Activated B cell treated with CpG ODN at 0.5 μM for 24 hours (primary cell): ENCODE results near the gene PTPN4. TPM values are rescaled to one million over a fixed set of nuclear protein-coding genes. Genes with fewer than 3 reads are reported as not detected.

Experiments used
- ATAC-seq: fragments of 200-7000 bp; cut with Tn5 transposase; one replicate; pipeline ENCODE4 v1.10.0; 2021; ENCODE audit warnings: low read depth, mild to moderate bottlenecking, moderate library complexity
- CTCF ChIA-PET: fragments of 350-600 bp; sonication (Branson Sonifier 250); formaldehyde crosslinking; loops from one replicate; lab custom pipeline; 2021; ENCODE audit warnings: antibody characterized with exemption; lab: Charles Lee
- POLR2A ChIA-PET: fragments of 350-600 bp; sonication (Branson Sonifier 250); formaldehyde crosslinking; loops from one replicate; lab custom pipeline; 2021; ENCODE audit warnings: antibody characterized with exemption; lab: Charles Lee
- DNase-seq: peaks from one replicate; pipeline ENCODE4 v3.0.0; 2022
- H3K27ac Mint-ChIP-seq: one replicate; pipeline ENCODE4 v1.8.0; 2020; ENCODE audit warnings: mixed read lengths
- H3K27me3 Mint-ChIP-seq: one replicate; pipeline ENCODE4 v1.8.0; 2021; ENCODE audit warnings: mixed read lengths
- H3K36me3 Mint-ChIP-seq: one replicate; pipeline ENCODE4 v1.8.0; 2021; ENCODE audit warnings: low read depth, mixed read lengths
- H3K4me1 Mint-ChIP-seq: one replicate; pipeline ENCODE4 v1.8.0; 2021; ENCODE audit warnings: mixed read lengths
- H3K4me3 Mint-ChIP-seq: one replicate; pipeline ENCODE4 v1.8.0; 2020; ENCODE audit warnings: mild to moderate bottlenecking, mixed read lengths
- H3K9me3 Mint-ChIP-seq: one replicate; pipeline ENCODE4 v1.8.0; 2020; ENCODE audit warnings: mixed read lengths
- intact Hi-C: fragments of 100-400 bp; cut with micrococcal nuclease; formaldehyde crosslinking; loops from one replicate; pipeline ENCODE4 v1.15.1; 2024
- total RNA-seq: library from RNA; stranded (reverse); gene quantifications from 2 replicates; pipeline ENCODE4 v1.2.3, GENCODE V29; 2022
- TF ChIP-seq, protein P1 (sequence below): fragments of 200-600 bp; IDR thresholded peaks from one replicate; pipeline ENCODE4 v1.8.0; 2022; ENCODE audit warnings: antibody characterized with exemption, mild to moderate bottlenecking

PTPN4 gene
- total RNA-seq, 1 donor from 2014 or later, result 41.2 TPM

DNA sequence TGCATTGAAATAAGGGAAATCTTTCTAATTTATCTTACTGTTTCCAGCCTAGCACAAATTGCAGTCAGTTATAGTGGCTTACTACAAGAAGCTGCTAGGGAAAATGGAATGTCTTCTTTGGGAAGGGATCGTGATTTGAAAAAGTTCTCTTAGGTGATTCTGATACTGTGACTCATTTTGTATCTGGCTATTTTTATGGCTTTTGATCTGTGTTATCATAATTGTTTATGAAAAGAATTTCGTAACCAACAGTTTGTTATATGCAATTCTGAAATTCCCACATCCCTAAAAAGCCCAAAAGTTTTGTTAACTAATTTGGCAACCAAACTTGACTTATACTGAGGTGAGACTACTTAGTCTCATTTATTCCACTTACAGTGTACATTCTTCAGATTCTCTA lies 12.4 kb downstream of the PTPN4 start:
- POLR2A ChIA-PET, result no interaction called here
- H3K4me3 Mint-ChIP-seq, result no peak overlapping the region
- peaks cover 9% of the 10 kb centered on the region for H3K36me3 Mint-ChIP-seq

DNA sequence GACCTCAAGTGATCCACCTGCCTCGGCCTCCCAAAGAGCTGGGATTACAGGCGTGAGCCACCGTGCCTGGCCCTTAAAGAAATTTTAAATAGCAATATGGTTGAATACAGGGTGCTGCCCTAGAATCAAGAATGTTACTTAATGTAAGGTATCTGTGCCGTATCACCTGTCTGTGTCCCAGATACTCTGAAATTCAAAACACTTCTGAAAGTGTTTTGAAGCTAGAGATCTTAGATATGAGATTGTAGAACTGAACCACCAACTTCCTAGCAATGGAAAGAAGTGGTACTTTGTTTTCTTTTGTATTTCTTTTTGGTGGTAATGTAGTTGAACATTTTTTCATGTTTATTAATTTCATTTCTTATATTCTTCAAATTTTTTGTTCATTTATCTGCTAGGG lies 13.0 kb downstream of the PTPN4 start:
- ChIA-PET POLR2A (no interaction called here), CTCF (no interaction called here)
- Mint-ChIP-seq H3K4me1 (peaks cover 16% of the 10 kb centered on the region), H3K9me3 (no peaks in the 10 kb centered on the region), H3K27me3 (no peaks in the 10 kb centered on the region), H3K4me3 (no peak overlapping the region), H3K27ac (no peak overlapping the region), H3K36me3 (peaks cover 9% of the 10 kb centered on the region)
- DNase-seq (no peak), ATAC-seq (no peak)
- TF ChIP-seq, protein P1, sequence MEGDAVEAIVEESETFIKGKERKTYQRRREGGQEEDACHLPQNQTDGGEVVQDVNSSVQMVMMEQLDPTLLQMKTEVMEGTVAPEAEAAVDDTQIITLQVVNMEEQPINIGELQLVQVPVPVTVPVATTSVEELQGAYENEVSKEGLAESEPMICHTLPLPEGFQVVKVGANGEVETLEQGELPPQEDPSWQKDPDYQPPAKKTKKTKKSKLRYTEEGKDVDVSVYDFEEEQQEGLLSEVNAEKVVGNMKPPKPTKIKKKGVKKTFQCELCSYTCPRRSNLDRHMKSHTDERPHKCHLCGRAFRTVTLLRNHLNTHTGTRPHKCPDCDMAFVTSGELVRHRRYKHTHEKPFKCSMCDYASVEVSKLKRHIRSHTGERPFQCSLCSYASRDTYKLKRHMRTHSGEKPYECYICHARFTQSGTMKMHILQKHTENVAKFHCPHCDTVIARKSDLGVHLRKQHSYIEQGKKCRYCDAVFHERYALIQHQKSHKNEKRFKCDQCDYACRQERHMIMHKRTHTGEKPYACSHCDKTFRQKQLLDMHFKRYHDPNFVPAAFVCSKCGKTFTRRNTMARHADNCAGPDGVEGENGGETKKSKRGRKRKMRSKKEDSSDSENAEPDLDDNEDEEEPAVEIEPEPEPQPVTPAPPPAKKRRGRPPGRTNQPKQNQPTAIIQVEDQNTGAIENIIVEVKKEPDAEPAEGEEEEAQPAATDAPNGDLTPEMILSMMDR, result no peak
- intact Hi-C loops, result no loop called here

More for the DNA sequence above, 12.4 kb downstream of the PTPN4 start:
- intact Hi-C loops, result no loop called here
- no peak for DNase-seq
- Mint-ChIP-seq H3K27me3 (no peaks in the 10 kb centered on the region), H3K9me3 (no peaks in the 10 kb centered on the region), H3K27ac (no peak overlapping the region), H3K4me1 (peaks cover 15% of the 10 kb centered on the region)
- no peak for ATAC-seq
- CTCF ChIA-PET, result no interaction called here
- TF ChIP-seq, protein P1, result no peak

DNA sequence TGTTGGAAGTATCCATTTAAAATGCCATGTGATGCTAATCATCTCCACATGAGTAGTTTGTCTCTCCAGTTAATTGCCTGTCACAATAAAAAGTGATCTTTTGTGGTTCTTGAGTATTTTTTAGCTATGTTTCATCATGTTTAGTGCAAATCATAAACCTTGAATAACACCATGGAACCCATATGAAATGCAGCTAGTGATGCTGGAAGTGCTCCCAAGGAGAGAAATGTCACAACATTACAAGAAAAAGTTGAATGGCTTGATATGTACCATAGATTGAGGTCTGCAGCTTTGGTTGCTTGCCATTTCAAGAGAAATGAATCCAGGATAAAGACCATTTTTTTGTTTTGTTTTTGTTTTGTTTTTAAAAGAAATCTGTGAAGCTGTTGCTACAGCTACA lies 14.3 kb downstream of the PTPN4 start:
- ChIA-PET POLR2A (no interaction called here), CTCF (no interaction called here)
- Mint-ChIP-seq H3K36me3 (peaks cover 9% of the 10 kb centered on the region), H3K9me3 (no peaks in the 10 kb centered on the region), H3K27me3 (no peaks in the 10 kb centered on the region), H3K27ac (no peak overlapping the region), H3K4me1 (peaks cover 16% of the 10 kb centered on the region), H3K4me3 (no peak overlapping the region)
- no peak for ATAC-seq
- no peak for DNase-seq
- intact Hi-C loops, result no loop called here
- TF ChIP-seq, protein P1, result no peak

DNA sequence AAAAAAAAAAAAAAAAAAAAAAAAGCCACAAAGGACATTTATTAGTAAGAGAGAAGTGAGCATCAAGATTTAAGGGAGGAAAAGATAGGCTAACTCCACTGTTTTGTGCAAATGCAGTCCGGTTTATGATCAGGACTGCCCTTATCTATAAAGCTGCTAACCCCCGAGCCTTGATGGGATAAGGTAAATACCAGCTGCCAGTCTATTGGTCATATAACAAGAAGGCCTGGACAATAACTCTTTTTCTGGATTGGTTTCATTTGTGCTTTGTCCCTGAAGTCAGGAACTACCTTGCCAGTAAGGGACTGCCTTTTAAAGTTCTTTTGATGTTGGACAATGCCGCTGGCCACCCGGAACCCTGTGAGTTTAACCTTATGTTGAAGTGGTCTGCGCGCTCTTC lies 15.4 kb downstream of the PTPN4 start:
- H3K27me3 Mint-ChIP-seq, result no peaks in the 10 kb centered on the region
- ATAC-seq (no peak), DNase-seq (no peak)
- peaks cover 9% of the 10 kb centered on the region for H3K36me3 Mint-ChIP-seq
- no peak overlapping the region for H3K4me3 Mint-ChIP-seq
- H3K27ac Mint-ChIP-seq, result no peak overlapping the region
- peaks cover 17% of the 10 kb centered on the region for H3K4me1 Mint-ChIP-seq
- TF ChIP-seq, protein P1, result no peak
- CTCF ChIA-PET, result no interaction called here
- POLR2A ChIA-PET, result no interaction called here
- H3K9me3 Mint-ChIP-seq, result no peaks in the 10 kb centered on the region
- intact Hi-C loops, result no loop called here

DNA sequence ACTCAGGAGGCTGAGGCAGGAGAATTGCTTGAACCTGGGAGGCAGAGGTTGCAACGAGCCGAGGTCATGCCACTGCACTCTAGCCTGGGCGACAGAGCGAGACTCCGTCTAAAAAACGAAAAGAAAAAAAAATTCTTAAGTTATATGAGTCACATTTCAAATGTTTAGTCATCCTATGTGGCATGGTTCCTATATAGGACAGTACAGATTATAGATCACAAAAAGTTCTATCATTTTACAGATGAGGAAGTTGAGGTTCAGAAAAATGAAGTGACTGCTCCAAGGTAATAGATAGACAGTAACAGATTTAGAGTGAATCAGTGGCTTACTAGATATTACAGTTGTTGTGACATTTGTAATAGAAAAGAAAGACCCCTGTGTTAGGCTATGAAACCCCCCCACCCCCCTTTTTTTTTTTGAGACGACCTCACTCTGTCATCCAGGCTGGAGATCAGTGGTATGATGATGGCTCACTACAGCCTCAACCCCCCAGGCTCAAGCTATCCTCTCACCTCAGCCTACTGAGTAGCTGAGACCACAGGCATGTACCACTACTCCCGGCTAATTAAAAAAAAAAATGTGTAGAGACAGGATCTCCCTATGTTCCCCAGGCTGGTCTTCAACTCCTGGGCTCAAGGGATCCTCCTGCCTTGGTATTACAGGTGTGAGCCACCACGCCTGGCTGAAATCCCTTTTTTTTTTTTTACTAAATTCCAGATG lies 22.7 kb downstream of the PTPN4 start:
- CTCF ChIA-PET, result no interaction called here
- intact Hi-C loops, result loop anchor here (1.0 kb wide), 1 partner anchor 23 kb away; the partner anchor contains the start of gene PTPN4
- peaks cover 7% of the 10 kb centered on the region for H3K36me3 Mint-ChIP-seq
- POLR2A ChIA-PET, result no interaction called here
- H3K4me1 Mint-ChIP-seq, result peaks cover 19% of the 10 kb centered on the region
- ATAC-seq (peak; percentile 64), DNase-seq (no peak)
- H3K4me3 Mint-ChIP-seq, result no peak overlapping the region
- no peak overlapping the region for H3K27ac Mint-ChIP-seq
- no peaks in the 10 kb centered on the region for H3K27me3 Mint-ChIP-seq
- TF ChIP-seq, protein P1, result no peak
- H3K9me3 Mint-ChIP-seq, result no peaks in the 10 kb centered on the region
